NCI-H146 treated with DMSO at 0.1 percent for 48 hours (cell line): ENCODE data around the gene CPPED1.

Experiments
- DNase-seq: peaks from one replicate; lab custom pipeline; 2025; ENCODE audit not compliant: unreplicated experiment; lab: John Stamatoyannopoulos, UW

CPPED1 gene

DNA sequence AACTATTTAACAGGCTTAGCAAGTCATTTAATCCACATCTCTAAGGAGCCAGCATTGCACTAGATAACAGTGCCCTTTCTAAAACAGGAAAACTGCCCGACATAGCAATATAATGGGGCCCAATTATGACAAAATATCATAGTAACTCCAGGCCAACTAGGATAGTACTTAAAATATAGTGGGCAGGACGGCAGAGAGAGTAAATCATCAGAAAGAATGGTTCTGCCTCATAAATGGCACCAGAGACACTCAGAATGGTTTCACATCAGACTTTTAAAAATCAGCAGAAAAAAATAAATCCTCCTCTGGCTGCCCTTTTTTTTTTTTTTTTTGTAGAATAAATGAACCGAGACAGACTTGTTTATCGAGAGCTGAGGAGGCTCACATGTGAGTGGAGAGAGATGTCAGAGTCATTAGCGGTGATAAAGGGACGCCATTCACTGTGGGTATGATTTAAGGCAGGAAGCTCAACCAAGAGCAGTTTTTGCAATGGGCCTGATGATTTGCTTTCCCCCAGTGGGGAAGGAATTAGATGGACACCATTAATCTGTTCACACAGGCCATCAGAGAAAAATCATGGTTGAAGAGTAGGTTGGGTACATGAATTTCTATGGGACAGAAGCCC is 62.6 kb downstream of the CPPED1 start:
- DNase-seq: no peak

DNA sequence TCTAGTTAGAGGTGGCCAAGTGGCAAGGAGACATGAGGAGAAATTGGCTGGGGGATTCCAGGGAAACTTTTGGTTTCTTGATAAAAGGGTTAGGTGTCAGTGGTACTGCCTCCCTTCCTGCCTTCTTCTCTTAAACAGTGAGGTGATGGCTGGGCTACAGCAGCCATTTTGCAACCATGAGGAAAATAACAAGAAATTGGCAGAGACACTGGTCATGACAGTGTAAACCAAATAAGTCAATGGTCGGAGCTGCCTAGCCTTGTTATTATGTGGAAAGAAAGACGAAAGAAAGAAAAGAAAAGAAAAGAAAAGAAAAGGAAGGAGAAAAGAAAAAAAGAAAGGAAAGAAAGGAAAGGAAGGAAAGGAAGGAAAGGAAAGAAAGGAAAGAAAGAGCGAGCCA is 63.9 kb downstream of the CPPED1 start:
- DNase-seq: no peak

DNA sequence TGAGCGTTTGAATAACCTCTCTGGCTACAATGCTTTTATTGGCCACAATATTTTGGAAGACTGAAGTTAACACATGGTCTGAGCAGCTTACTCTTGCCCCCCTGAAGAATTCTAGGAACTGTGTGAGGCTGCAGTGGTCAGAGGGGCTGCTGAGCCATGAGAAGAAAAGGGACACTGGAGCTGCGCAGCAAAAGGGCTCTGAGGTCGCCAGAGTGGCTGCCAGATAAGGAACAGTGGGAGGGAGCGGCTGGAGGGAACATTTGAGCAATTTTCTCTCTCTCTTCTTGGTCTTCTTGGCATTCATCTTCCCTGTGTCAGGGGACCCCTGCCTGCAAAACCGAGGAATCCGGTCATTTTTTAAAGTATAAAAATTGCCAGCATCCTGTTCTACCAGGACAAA is 66.1 kb downstream of the CPPED1 start:
- DNase-seq: no peak

DNA sequence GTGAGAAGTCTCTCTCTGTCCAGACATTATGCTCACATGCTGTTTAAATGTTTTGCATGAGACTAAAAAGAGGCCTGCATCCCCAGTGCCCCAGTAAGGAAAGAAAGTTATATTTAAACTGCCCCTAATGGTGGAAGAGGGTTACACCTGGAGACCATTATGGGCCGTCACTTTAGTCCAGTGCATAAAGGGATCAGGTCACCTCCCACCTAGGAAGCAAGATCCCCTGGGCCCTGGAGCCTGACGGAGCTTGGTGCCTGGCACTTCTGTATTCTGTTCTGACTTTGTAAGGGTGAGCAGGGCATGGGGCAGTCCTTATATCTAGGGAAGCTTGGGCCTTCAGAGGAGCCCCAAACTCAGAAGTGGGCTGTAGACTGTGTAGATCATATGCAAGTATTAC is 67.9 kb downstream of the CPPED1 start:
- no peak for DNase-seq

DNA sequence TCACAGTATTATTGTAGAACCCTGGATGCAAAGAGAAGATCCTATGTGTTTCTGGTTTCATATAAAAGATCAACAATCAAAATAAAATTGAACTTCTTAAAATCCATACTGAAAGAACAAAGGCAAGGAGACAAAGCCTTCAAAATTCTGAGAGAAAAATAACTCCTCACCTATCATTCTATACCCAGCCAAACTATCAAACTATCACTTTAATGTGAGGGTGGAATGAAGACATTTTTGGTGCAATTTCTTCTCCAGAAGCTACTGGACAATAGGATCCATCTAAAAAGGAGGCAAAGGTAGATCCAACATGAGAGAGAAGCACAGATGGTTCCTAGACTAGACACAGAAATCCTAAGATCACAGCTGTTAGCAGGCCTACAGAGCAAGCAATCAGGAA is 71.1 kb downstream of the CPPED1 start:
- DNase-seq: no peak

DNA sequence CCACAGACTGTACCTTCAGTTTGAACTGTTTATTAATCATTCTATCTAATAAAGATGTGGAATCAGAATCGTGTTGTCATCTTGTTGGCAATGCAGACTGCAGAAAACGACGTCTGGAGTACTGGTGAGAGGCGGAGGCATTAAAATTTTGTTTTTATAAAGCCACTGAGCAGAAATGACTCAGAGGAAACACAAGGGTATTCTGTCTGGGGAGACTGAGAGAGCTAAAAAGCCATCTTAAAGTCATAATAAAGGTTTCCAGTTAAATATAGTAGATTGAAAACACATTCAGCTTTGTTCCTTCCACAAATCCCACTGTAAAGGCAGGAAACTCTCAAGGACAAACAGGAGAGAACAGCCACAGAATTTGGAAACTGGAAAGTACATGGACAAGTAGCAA is 74.2 kb downstream of the CPPED1 start:
- no peak for DNase-seq

DNA sequence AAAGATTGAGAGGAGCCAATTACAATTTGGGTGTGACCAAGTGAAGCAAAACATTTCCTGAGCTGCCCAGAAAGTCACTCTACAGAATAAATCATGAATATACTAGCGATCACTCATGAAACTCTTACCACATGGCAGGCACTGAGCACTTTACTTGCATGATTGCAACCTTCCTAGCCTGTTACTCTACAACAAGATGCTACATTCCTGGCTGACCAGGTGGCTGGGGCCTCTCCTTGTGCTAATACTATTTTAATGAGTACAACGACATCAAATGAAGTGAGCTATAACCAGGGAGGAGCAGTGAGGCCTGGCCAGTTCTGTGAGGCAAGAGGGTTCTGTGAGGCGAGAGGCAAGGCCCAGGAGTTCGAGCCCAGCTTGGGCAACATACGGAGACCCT is 75.2 kb downstream of the CPPED1 start:
- no peak for DNase-seq

DNA sequence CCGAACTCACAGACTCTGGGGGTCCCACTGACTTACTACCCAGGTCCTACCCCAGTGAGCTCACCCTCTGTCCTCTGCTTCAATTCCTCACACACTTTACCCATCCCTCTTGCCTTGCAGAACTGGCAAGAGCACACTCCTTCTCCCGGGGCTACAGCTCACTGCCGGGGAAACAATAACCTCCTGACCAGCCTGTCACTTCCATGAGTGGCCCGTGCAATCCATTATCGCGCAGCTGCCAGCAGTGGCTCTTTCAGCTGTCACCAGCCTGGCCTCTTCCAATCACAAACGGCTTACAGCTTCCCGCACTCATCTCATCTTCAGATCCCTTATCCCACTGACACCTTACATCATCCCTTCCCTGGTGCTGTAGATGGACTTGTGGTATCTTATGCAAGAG is 79.5 kb downstream of the CPPED1 start:
- DNase-seq: no peak

DNA sequence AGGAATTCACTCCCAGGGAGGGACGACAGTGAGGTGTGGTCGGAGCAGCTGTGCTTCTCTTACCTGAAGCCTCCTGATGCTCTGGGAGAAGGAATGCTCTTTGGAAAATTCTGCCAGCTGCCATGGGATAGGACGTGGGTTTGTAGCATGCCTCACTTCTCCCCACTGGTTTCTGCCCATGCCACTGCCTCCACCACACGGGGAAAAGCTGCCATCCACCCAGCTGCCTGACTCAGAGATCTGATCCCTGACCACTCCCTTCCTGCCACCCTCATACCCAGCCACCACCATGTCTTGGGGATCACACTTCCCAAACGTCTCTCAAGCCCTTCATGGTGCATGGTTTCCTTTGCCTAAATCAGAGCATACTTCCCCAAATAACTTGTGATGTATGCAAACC is 80.0 kb downstream of the CPPED1 start:
- DNase-seq: no peak

DNA sequence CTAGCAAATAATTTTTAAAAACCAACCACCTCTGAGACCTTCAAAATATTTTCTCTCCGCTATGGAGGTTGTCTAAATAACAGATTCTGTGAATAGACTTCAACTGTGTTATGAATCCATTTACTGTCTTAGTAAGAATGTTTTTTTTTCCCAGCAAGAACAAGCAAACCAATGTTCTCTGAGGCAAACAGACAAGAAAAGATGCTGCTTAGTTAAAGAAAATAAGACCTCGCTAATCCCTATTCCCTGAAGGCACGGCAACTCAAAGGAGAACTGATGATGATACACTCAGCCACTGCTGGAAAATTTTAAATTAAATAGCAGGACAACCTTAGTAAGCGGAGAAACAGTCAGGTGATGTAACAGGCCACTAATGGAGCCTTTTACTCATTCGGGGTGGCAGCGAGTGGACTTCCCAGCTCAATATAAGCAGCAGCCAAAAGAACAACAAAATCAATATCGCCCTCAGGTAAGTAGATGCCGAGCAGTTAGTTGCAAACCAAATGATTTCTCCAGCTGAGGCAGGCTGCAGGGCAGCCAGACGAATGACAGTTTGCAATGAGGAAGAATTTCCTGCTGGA is 81.8 kb downstream of the CPPED1 start:
- DNase-seq: no peak

DNA sequence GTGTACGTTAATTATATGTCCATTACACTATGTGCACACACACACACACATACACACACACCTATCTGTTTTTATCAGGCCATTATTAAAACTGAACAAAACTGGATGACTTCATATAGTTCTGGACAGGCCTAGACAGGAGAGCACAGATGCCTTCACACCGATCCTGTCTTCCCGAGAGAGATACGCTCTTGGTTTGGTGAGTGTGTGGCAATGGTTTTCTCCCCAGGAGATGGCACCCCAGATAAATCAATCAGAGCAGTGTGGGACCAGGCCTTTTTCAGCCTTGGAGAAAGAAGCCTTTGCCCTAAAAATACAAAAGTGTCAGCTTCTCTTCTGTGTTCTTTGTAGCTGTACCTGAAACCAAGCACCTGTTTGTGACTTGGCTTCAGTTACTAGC is 83.7 kb downstream of the CPPED1 start:
- DNase-seq: no peak

DNA sequence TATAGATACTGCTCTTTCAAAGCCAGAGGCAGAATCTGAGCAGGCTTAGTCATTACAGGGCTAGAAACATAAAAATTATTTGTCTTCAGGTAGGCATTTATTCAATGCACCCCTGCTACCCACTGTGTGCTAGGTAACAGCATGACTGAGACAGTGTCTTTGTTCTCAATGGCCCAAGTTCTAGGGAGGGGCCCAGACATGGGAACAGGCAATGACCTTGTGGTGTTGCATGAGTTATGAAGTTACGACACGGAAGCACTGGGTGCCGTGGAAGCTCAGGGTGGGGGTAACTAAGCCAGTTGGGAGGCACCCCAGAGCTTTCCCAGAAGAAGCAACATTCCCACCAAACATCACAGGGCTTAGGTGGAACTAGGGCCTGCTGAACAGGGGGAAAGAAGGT is 87.0 kb downstream of the CPPED1 start:
- no peak for DNase-seq

DNA sequence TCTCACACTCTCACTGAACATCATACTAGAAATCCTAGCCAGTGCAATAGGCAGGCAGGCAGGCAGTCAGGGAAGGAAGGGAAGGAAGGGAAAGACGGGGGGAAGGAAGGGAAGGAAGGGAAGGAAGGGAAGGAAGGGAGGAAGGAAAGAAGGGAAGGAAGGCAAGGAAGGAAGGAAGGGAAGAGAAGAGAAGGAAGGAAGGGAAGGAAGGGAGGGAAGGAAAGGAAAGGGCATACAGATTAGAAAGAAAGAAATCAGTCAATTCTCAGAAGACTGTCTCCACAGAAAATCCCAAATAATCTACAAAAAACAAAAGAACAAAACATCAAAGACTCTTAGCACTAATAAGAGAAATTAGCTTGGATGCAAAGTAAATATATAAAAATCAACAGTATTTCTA is 93.9 kb downstream of the CPPED1 start:
- no peak for DNase-seq

DNA sequence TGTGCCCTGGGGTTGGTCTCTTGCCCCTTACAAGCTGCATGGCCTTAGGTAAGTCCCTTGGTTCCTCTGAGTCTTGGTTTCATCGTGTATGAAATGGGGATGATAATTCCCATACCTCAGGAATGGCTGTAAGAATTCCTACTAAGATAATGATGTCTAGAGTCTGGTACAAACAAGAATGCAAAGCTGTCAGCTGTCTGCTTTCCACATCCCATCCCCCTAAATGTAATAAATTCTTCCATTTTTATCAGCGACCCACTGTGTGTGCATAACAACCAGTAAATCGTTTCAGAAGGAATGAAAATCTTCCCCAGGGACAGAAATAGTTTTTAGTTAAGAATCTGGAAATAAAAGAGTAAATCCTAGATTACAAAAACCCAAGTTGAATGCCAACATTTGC is 95.4 kb downstream of the CPPED1 start:
- no peak for DNase-seq

DNA sequence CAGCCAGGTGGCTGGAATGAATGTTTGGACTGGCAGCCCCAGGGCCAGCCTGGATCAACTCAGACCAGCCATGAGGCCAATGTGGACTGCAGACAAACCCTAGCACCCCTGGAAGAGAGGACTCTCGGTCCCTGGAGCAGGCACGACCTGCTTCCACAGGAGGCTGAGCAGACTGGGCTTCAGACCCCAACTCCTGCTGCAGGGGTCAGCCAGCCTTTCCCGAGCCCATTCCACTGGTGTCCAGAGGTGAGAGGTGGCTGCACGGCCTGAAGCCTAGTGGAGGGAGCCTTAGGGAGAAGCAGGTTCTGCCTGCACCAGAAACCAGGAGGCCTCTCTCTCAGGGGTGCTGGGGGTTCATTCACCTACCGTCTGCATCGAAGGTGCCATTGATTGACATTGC is 97.1 kb downstream of the CPPED1 start:
- DNase-seq: no peak

DNA sequence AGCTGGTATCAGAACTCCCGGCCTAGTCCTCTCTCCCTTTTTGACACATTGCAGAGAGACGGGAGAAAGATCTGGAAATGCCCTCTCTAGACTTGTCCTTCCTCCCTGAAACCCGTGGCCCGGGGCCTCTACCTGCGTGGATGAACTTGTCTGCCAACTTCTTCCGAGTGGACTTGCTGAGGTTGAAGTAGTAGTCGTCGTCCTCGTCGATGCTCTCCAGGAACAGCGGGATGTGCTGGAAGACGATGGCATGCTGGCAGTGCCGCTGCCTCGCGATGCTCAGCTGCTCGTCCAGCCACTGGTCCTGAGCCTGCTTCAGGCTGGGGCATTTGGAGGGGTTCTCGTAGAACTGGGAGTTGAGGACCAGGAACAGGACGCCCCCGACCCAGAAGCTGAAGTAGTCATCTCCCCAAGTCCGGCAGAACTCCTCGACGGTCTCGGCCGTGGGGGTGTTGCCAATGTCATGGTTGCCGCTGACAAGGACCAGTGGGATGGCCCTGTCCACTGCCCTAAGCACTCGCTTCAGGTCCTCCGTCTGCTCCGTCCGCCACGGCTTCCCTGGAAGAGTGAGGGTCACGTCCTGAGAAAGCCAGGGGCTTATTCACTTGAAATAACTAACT is 99.1 kb downstream of the CPPED1 start:
- DNase-seq: no peak

DNA sequence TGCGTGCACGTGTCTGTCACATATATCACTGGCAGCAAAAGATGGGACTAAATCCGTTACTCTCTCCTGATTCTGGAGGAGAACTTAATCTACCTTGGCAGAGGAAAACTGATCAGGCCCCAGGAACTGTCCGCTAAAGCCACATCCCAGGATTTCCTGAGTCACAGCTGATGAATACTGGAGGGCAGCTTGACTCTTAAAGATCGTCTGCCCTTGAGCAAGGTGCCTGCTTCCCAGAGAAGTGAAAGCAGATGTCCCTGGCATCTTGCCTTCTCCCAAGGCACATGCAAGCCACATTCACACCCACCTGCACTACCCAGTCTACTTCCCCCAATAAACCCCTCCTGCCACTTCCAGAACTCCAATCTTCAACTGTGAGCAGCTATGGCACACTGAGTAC is 99.8 kb downstream of the CPPED1 start:
- DNase-seq: no peak

DNA sequence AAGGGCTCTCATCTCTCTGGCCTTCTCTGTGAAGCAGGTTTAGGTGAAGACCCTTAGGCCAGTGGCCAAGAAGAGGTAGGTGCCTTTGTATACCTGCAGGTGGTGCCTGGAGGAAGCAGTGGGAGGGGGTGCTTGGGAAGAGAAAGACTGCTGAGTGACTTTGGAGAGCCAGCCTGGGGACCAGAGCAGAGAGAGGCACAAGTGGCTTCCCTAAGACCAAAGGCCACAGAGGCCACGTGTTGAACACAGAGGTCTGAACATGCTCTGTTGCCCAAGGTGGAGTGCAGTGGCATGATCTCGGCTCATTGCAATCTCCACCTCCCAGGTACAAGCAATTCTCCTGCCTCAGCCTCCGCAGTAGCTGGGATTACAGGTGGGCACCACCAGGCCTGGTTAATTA is 103.5 kb downstream of the CPPED1 start:
- no peak for DNase-seq

DNA sequence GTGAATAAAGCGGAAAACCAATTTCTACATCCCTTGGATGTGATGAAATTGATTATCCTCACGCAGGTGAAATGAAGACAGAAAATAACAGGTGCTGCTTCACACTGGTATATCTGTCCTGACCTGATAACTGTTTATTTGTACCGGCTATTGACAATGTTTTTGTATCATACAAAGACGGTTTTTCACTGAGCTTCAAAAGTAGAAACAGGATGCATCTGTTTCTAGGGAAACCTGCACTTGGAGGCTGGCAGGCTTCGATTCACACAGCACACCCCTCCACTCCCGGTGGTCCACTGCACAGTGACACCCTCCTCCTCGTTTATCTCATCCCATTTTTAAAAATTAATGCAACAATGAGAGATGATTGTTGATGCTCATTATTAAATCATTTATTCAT is 104.5 kb downstream of the CPPED1 start:
- no peak for DNase-seq

DNA sequence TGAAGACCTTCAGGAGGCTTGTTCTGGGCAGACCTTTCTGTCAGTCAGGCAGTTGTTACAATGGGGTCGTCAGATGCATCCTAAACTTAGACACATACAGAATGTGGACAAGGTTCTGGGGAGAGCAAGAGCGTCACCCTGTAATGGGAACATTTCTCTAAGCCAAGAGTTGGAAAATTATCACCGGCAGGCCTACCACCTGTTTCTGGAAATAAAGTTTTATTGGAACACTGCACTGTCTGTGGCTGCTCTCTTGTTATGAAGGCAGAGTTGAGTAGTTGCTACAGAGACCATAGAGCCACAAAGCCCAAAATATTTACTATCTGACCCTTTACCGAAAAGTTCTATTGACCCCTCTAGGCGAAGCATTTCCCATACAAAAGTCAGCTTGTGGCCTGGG is 106.2 kb downstream of the CPPED1 start:
- no peak for DNase-seq

DNA sequence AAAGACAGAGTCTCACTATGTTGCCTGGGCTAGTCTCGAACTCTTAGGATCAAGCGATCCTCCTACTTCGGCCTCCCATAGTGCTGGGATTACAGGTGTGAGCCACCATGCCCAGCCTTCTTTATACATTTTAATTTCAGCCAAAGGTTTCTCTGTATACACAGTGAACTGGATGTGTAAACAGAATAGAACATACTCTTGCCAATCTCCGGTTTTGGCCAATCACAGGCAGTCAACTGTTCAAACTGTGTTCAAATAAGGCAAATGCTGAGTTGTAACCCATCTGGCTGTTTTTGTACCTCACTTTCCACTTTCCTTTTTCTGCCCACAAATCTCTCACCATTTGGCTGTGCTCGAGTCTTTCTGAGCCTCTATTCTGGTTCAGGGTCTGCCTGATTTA is 108.2 kb downstream of the CPPED1 start:
- no peak for DNase-seq

DNA sequence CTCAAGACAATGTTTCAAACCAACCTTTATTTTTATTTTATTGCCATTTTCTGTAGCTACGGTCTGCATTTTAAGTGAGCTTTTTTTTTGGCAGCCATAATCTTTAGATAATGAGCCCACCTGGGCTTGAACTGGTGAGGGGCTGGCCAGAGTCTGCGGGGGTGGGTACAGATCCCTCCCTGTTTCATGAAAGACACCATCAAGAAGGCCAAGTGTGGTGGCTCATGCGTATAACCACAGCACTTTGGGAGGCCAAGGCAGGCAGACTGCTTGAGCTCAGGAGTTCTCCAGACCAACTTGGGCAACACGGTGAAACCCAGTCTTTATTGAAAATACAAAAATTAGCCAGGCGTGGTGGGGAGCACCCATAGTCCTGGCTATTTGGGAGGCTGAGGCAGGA is 113.7 kb downstream of the CPPED1 start:
- DNase-seq: no peak
